GM12801 (cell line): ENCODE measurements around the gene PARD3.

Source experiments
- CTCF ChIP-seq: IDR thresholded peaks from one replicate; pipeline ENCODE4 v1.5.1; 2011; ENCODE audit warnings: control low read depth; ENCODE audit not compliant: insufficient read length; ENCODE audit errors: extremely low read depth

The PARD3 gene

GRCh38 chr10:34143466-34143865, 671.6 kb downstream of the PARD3 start:
- no peak for TF ChIP-seq CTCF

GRCh38 chr10:34141032-34141680, 673.9 kb downstream of the PARD3 start:
- no peak for TF ChIP-seq CTCF

- TF ChIP-seq CTCF: no peak
Measured at GRCh38 chr10:34139559-34139958, 675.5 kb downstream of the PARD3 start.

GRCh38 chr10:34137955-34138354, 677.1 kb downstream of the PARD3 start:
- TF ChIP-seq CTCF: no peak

- TF ChIP-seq CTCF: no peak
Measured at GRCh38 chr10:34137201-34137600, 677.9 kb downstream of the PARD3 start.

- TF ChIP-seq CTCF: no peak
Measured at GRCh38 chr10:34135515-34135914, 679.6 kb downstream of the PARD3 start.

- TF ChIP-seq CTCF: no peak
Measured at GRCh38 chr10:34134602-34135001, 680.5 kb downstream of the PARD3 start.
